CD4-positive, CD25-positive, alpha-beta regulatory T cell (primary cell): ENCODE measurements around the gene SH3GL2. TPM values are rescaled to one million over a fixed set of nuclear protein-coding genes. Genes with fewer than 3 reads are reported as not detected.

Experiments
- ATAC-seq, 2 donors: fragments of 150-1000 bp; cut with Tn5 transposase; one replicate each; pipeline ENCODE4 v1.10.0; 2021; ENCODE audit warnings: low read depth in 2 of 2, moderate number of reproducible peaks in 2 of 2, moderate library complexity in 1 of 2
- DNase-seq, 3 donors: peaks; one replicate each; pipeline versions ENCODE4 v3.0.0 to v3.0.0-alpha.2; 2012 to 2022; ENCODE audit warnings: mixed read lengths in 1 of 3
- H3K27ac ChIP-seq: one replicate; pipeline ENCODE4 v1.7.0; 2013; ENCODE audit warnings: mild to moderate bottlenecking, low read length; ENCODE audit not compliant: insufficient read depth, poor library complexity, severe bottlenecking
- H3K27me3 ChIP-seq: one replicate; pipeline ENCODE4 v1.7.0; 2013; ENCODE audit warnings: low read length; ENCODE audit not compliant: control insufficient read depth, insufficient read depth
- H3K36me3 ChIP-seq: one replicate; pipeline ENCODE4 v1.7.0; 2013; ENCODE audit warnings: mild to moderate bottlenecking, low read length, moderate library complexity; ENCODE audit not compliant: control insufficient read depth, insufficient read depth
- H3K4me1 ChIP-seq: 2 replicates; pipeline ENCODE4 v1.7.0; 2013; ENCODE audit warnings: mild to moderate bottlenecking, low read length; ENCODE audit not compliant: insufficient read depth, control insufficient read depth, poor library complexity, severe bottlenecking
- H3K4me3 ChIP-seq: one replicate; pipeline ENCODE4 v1.7.0; 2013; ENCODE audit warnings: low read depth, mild to moderate bottlenecking, low read length, moderate library complexity
- H3K9me3 ChIP-seq, 2 experiments: 1 replicate in 1 of 2; 2 replicates in 1 of 2; pipeline ENCODE4 v1.7.0; 2013; ENCODE audit warnings: low read length in 2 of 2, mild to moderate bottlenecking in 1 of 2, moderate library complexity in 1 of 2; ENCODE audit not compliant: control insufficient read depth in 2 of 2
- H3K27ac Mint-ChIP-seq, 3 donors: one replicate each; pipeline ENCODE4 v1.8.0; 2020 to 2022; ENCODE audit warnings: mild to moderate bottlenecking in 3 of 3, mixed read lengths in 3 of 3, moderate library complexity in 2 of 3
- H3K27me3 Mint-ChIP-seq: one replicate; pipeline ENCODE4 v1.8.0; 2022; ENCODE audit warnings: mild to moderate bottlenecking, mixed read lengths
- H3K36me3 Mint-ChIP-seq: one replicate; pipeline ENCODE4 v1.8.0; 2020; ENCODE audit warnings: mixed read lengths
- H3K4me1 Mint-ChIP-seq, 4 donors: one replicate each; pipeline ENCODE4 v1.8.0; 2020 to 2022; ENCODE audit warnings: mixed read lengths in 4 of 4, mild to moderate bottlenecking in 1 of 4
- H3K4me3 Mint-ChIP-seq, 4 donors: one replicate each; pipeline ENCODE4 v1.8.0; 2020 to 2022; ENCODE audit warnings: mild to moderate bottlenecking in 4 of 4, mixed read lengths in 4 of 4, moderate library complexity in 3 of 4
- H3K9me3 Mint-ChIP-seq, 7 donors: one replicate each; pipeline ENCODE4 v1.8.0; 2020 to 2022; ENCODE audit warnings: mixed read lengths in 7 of 7, mild to moderate bottlenecking in 3 of 7, moderate library complexity in 2 of 7
- polyA plus RNA-seq, 4 donors: library from polyadenylated mRNA; unstranded; fragments of 300-500 nt; fragmentation: Illumina TruSeq; gene quantifications; one replicate each; pipeline ENCODE4 v1.2.3, GENCODE V29; 2021
- total RNA-seq: library from RNA; stranded (reverse); gene quantifications from one replicate; pipeline ENCODE4 v1.2.3, GENCODE V29; 2022

Gene SH3GL2
- total and polyA plus RNA-seq, 5 donors from 2014 or later = not detected

- H3K36me3 ChIP-seq = no peaks in the 10 kb centered on the region
- H3K9me3 ChIP-seq = no peaks in the 10 kb centered on the region
- Mint-ChIP-seq H3K36me3 (no peaks in the 10 kb centered on the region), H3K27ac (no peak overlapping the region), H3K4me3 (no peak overlapping the region), H3K4me1 (no peaks in the 10 kb centered on the region), H3K9me3 (peaks cover 0 to 7% (median 3%) of the 10 kb centered on the region in 7 donors), H3K27me3 (no peaks in the 10 kb centered on the region)
- ATAC-seq = no peak
- no peaks in the 10 kb centered on the region for H3K4me1 ChIP-seq
- no peaks in the 10 kb centered on the region for H3K27me3 ChIP-seq
- no peak overlapping the region for H3K27ac ChIP-seq
- no peak overlapping the region for H3K4me3 ChIP-seq
- no peak for DNase-seq
Measured at GRCh38 chr9:17837965-17838364, 259.1 kb downstream of the SH3GL2 start.

GRCh38 chr9:17839776-17840175, 260.9 kb downstream of the SH3GL2 start:
- DNase-seq (no peak), ATAC-seq (no peak)
- H3K27me3 ChIP-seq = no peaks in the 10 kb centered on the region
- H3K4me1 ChIP-seq = no peaks in the 10 kb centered on the region
- H3K36me3 ChIP-seq = no peaks in the 10 kb centered on the region
- H3K4me3 Mint-ChIP-seq = no peak overlapping the region
- H3K27me3 Mint-ChIP-seq = no peaks in the 10 kb centered on the region
- no peaks in the 10 kb centered on the region for H3K4me1 Mint-ChIP-seq
- H3K27ac ChIP-seq = no peak overlapping the region
- no peaks in the 10 kb centered on the region for H3K36me3 Mint-ChIP-seq
- H3K4me3 ChIP-seq = no peak overlapping the region
- no peaks in the 10 kb centered on the region for H3K9me3 ChIP-seq
- peaks cover 0 to 13% (median 6%) of the 10 kb centered on the region in 7 donors for H3K9me3 Mint-ChIP-seq
- no peak overlapping the region for H3K27ac Mint-ChIP-seq

GRCh38 chr9:17843236-17843635, 264.4 kb downstream of the SH3GL2 start:
- no peaks in the 10 kb centered on the region for H3K9me3 ChIP-seq
- no peaks in the 10 kb centered on the region for H3K27me3 ChIP-seq
- Mint-ChIP-seq H3K9me3 (peaks cover 0 to 13% (median 7%) of the 10 kb centered on the region in 7 donors), H3K27me3 (no peaks in the 10 kb centered on the region), H3K36me3 (no peaks in the 10 kb centered on the region), H3K4me1 (no peaks in the 10 kb centered on the region), H3K27ac (peak overlapping the region in 1 of 3 donors; percentile 69), H3K4me3 (no peak overlapping the region)
- DNase-seq (no peak), ATAC-seq (no peak)
- no peaks in the 10 kb centered on the region for H3K36me3 ChIP-seq
- H3K27ac ChIP-seq = no peak overlapping the region
- H3K4me1 ChIP-seq = no peaks in the 10 kb centered on the region
- no peak overlapping the region for H3K4me3 ChIP-seq
